ENCODE measurements around the gene APOM.

DNA sequence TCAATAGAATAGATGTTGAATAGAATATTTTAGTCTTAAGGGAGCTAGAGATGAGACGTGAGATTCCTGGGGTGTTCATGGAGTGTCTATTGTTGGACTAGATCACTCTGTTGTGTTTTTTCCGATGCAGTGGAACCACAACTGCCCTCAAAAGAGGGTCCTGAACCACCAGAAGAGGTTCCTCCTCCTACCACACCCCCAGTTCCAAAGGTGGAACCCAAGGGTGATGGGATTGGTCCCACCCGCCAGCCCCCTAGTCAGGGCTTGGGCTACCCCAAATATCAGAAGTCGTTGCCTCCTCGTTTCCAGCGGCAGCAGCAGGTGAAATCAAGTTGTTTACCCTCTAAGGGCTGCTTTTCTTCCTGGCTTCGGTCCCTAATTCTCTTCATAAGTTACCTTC lies 26.7 kb upstream of the APOM start:
- TF ChIP-seq, protein P1, sequence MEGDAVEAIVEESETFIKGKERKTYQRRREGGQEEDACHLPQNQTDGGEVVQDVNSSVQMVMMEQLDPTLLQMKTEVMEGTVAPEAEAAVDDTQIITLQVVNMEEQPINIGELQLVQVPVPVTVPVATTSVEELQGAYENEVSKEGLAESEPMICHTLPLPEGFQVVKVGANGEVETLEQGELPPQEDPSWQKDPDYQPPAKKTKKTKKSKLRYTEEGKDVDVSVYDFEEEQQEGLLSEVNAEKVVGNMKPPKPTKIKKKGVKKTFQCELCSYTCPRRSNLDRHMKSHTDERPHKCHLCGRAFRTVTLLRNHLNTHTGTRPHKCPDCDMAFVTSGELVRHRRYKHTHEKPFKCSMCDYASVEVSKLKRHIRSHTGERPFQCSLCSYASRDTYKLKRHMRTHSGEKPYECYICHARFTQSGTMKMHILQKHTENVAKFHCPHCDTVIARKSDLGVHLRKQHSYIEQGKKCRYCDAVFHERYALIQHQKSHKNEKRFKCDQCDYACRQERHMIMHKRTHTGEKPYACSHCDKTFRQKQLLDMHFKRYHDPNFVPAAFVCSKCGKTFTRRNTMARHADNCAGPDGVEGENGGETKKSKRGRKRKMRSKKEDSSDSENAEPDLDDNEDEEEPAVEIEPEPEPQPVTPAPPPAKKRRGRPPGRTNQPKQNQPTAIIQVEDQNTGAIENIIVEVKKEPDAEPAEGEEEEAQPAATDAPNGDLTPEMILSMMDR (conservative IDR thresholded peaks at IDR 0.05; ENCODE audit: low read depth, low read length): no peak
- TF ChIP-seq EZH2 (IDR thresholded peaks at IDR 0.05; ENCODE audit: borderline replicate concordance, low read depth, low read length, poor library complexity, severe bottlenecking): no peak

All from A673 (cell line).